Stimulated activated CD4-positive, alpha-beta T cell treated with anti-CD3 and anti-CD28 coated beads, Interleukin-1b, Interleukin-23, amount 100 ng/mL, for 48 hours (primary cell): ENCODE measurements around the gene ACOXL.
"Not testable (repeated sequence)": the region's sequence is repeated elsewhere in the genome, so short reads cannot be mapped to it uniquely, and the experiment has no call there.

Source experiments
- DNase-seq: peaks from one replicate; pipeline ENCODE4 v3.0.0-alpha.2; 2020

The ACOXL gene

DNA sequence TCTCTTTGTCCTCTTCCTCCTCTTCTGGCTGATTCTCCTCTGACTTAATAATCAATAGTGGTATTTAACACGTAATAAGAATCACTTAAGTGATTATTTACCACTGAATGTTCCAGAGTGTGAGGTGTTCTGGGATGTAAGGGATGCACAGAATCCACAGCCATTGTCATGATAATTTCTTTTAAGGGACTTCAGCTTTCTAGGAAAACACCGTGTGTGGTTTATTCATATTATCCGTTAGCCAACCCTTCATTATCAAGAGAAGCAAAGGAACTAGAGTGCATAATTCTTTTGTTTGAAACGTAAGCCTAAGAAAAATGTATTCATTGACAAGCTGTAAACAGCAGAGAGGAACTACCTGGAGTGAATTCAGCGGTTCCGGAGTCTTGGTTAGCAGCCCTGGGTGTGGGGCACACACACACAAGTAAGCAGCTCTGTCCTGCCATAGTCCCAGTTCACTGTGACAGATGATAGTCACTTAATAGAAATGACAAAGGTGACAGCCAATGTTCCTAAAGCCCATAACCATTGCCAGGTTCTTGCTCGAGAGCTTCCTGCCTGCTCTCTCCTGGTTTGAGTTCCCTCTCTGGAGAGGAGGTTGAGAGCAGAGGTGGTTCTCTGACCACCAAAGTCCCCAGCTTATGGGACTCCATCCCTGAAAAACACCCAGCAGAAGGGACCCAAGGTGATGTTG, 101.9 kb downstream of the ACOXL start:
- DNase-seq = no peak

DNA sequence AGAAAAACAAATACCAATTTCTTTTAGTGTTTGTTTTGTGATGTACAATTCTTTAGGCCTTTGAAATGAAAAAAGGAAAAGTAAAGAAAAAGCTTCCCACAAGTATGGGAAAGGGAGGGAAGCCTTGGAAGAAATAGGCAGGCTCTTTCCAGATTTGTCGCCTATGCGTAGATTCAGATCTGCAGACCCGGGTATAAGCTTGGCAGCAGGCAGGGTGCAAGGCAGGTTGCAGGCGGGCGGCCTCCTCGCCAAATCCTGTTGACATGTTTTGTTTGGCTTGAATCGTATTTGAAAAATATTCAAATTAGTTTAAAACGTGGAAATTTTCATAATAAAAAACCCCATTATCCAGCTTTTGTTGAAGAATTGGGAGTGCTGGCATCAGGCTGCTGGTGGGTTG, 104.3 kb downstream of the ACOXL start:
- DNase-seq = no peak

DNA sequence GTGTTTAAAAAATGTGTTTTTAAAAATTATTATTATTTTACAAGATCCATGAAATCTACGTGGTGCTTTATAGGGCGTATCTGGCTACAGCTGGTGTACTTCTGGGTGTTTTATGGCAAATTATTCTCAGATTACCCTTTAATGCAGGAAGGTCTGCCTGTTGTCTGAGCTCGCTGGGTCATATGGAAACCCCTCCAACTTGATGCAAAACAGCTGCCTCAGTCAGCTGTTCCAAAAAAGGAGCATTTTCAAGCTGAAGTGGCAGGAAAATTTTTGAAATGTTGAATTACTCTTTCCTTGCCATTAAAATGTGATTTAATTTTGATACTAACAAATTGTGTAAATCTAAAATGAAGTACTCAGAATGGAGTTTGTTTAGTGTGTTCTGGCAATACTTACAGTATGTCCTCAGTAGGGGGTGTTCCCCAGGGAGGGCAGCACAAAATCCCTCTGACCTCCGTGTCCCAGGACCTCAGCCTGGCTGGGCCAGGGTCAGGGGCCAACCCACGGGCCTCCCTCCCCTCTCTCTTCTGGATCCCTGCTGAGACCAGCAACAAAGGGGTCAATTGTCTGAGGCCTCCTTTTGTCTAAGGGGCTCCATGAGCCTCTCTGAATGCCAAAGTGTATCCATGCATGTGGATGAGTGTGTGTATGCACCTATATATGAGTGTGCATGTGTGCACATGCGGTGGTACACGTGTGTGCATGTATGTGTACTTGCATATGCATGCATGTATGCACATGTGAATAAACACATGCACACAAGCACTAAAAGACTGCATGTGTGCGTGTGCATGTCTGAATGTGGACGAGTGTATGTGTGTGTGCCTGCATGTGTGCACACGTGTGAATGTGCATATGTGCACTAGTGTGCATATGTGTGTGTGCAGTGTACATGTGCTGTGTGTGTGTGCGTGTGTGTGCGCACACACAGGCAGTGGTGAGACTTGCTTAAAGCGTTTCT, 105.4 kb downstream of the ACOXL start:
- no peak for DNase-seq

DNA sequence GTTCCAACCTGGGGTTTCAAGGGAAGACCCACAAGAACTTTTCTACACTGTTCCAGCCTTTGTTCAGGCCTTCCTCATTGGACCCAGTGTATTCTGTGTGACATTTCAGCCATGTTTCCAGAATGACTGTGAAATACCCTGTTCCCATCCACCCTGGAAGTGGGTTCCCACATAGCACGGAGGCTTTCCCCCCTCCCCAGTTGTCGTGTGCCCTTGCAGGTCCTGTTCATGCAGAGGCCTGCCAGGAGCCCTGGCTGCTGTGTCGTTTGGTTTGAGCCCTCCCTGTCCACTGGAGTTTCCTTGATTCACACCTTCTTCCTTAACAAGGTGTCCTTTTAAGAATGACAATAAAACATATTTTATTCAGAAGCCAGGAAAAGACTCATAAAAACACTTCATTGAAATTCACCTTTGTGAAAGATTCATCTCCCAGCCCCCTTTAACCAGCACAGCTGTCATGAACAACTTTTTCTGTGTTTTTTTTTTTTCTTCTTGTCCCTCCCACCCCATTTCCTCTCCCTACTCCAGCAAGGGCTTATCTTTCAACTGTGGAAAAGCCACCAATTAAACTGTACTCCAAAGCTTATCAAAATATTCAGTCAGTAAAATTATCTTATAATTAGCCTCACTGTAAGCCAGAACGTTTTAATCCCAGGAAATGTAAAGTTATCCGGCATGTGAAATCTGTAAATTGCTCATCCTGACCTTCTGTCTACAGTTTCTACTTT, 106.4 kb downstream of the ACOXL start:
- no peak for DNase-seq

DNA sequence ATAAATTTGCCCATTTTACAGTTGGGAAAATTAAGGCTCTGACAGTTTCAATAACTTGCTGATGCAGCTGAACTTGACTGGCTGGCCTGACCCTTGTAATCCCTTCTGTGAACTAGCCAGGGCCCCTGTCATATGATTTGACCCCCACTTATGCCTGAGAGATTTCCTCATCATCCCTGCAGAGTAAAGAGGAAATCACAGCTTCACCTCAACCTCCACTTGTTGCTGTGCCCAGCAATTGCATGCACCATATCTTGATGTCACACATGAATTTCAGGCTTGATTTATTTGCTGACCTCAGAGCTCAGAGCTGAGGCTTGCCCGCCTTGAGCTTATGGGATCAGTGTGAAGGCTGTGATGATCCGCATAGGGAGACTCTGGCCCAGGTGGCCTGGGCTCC, 108.1 kb downstream of the ACOXL start:
- DNase-seq = no peak

DNA sequence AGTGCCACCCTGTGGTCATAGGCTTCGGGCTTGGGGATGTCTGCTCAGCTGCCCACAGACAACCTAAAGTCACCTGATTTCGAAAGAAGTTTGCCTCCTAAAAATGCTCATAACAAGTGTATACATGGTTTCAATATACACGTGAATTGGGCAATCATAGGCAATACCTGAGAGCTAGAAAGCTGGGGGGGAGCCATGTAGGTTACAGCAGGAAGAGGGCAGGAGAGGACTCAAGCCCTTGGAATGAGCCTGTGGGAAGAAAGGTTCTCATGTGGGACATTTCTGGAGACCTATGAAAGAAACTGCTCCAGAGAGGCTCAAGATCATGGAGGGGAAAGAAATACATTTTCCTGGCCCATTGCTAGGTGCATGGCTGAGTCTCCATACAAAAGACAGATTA, 109.7 kb downstream of the ACOXL start:
- no peak for DNase-seq

DNA sequence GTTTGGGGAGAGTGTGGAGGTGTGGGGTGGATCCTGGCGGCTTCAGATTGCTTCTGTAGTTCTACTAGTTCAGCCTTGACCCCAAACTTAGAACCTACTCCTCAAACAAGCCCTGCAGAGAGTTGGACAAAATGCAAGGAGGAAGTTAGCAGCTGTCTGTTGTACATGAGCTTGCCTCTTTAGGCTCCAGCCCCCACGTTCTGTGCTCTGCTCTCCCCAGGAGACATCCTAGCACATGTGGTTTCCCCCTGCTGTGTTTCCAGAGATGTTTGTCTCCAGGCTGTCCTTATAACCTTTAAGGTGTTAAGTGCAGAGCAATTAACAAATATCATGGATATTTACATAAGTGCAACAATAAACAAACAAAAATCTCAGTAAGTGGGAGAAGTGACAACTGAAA, 111.1 kb downstream of the ACOXL start:
- DNase-seq = no peak

DNA sequence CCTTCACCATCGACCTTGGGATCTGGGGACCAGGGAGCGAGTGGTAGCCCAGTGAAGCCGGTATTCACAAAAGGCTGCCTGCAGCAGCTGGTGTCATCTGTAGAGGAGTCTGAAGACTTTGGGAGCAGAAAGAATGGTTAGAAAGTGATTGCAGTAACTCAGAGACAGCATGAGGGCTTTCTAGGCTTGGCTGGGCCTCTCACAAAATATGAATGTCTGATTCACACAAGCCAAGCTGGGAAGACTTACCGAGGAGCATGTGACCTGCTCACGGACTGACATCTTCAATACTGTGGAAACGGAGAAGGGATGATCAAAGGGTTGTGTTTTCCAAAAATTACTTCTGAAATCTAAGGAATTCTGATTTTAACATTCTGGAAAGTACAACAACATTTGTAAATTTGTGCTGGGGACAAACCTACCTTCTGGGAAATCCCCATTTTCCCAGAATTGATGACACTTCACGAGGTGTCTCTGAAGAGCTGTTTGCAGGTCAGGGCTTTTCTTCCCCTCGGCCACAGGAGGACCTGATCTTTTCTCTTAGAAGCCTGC, 111.7 kb downstream of the ACOXL start:
- DNase-seq = no peak

DNA sequence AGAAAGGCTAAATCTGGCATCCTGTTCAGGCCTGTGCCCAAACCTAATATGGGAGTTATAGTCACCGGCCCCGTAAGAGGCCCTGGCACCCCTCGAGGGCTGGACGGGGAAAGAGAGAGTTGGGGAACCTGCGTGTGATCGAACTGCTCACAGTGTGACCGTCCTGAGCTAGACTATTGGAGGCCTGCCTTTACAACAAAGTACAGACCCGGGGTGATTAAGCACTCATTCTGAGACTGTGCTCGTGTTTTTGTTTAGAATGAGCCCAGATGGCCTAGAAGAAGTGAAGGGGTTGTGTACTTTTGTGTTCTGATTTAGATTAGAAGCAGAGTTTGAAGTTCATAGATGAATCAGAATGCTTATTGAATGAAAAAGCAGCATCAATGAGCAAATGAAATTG, 115.3 kb downstream of the ACOXL start:
- no peak for DNase-seq

DNA sequence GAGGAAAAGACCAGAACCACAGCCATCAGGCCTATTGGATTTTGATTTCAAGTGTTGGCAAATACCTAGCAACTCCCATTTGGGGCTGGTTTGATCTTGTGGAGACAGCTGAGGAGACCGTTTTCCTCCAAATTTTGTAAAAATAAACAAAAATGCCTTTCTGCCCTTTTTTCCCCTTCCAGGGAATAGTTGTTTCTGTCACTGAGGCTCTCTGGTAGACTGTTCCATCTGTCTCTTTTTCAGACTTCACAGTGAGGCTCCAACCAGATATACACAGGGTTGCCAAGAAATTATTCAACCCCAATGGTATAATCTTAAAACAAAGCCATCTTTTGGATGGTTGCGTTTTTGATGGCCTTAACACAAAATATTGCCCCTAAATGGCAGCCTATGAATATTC, 115.7 kb downstream of the ACOXL start:
- DNase-seq = no peak

DNA sequence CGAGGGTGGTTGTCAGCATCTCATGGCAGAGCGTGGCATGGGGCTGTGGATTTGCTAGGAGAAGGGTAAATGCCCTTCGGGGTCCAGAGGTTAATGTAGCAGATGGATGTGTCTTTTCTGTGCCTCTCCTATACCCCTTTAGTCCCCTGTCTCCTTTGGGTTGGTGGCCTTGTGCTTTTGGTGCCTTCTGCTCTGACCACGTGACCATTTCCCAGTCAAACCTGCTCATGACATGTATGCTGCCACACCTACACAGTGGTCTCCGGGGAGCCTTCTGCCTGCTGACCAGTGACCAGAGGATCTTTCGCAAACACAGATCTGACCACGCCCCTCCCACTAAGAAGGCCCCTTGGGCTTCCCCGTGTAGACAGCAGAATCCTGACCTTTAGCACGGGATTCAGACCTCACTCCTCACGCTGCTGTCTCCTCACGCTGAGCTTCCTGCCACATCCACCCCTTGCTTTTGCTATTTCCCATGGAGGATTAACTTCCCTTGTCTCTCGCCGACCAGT, 116.2 kb downstream of the ACOXL start:
- DNase-seq = no peak

DNA sequence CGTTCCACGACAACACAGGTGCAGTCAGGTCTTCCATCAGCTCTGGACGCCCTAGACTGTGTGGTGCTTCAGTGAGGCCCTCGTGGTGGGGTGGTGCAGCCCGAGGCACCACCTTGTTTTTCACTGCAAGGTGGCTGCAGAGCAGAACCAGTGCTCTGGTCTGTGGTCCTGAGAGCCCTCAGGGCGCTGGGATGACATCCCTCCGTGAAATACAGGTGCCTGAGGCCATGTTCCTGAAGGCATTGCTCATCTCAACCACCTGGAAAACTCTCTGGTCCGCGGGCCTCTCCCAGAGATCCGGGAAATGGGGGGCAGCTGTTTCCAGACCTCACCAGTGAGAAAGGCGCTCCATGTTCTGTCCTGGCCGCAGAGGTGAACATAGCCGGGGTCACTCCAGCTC, 119.2 kb downstream of the ACOXL start:
- no peak for DNase-seq

DNA sequence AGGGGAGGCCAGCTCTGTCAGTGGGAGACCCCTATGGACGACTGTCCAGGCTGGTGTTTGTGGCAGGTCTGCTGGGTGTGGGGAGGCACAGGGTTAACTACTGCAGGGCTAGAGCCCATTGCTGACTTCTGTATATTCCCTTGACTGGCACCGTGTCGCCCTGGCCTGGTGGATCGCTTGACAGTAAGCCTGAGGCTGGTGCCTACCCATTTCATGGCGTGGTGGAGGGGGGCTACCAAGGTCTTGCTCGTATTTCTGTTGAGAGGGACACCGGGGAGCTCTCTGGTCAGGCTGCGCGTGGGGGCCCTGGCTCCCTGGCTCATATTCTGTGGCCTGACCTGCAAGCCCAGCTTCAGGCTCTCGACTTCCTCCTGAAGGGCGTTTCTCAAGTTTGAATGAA, 119.7 kb downstream of the ACOXL start:
- no peak for DNase-seq

DNA sequence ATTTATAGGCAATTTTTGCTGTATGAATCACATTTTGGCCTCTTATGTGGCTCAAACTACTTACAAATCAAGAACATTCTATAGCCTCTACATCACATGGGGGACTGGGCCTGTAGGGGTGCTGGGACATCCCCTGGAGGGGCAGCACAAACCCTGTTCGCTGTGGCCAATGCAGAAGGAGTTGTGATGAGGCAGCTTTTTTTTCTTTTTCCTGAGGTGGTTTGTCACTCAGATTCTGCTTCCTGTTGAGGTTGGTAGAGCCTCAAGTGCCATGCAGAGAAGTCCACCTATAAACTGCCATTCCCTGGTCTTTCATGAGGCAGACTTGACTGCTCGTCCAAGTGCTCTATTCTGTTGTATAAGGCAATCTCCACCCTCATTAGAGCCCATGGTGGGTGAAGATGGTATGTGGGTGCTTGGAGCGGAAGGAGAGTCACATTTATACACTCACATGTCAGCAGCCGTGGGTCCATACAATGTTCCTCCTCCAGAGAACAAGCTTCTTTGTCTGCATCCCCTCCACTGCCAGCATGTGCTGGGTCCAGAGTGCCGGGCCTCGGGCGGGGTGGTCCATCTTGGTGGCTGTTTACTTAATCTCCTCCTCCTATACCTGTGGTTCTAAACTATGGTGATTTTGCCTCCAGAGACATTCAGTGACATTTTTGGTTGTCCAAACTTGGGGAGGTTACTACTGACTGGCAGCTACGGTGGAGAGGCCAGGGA, 120.3 kb downstream of the ACOXL start:
- no peak for DNase-seq

DNA sequence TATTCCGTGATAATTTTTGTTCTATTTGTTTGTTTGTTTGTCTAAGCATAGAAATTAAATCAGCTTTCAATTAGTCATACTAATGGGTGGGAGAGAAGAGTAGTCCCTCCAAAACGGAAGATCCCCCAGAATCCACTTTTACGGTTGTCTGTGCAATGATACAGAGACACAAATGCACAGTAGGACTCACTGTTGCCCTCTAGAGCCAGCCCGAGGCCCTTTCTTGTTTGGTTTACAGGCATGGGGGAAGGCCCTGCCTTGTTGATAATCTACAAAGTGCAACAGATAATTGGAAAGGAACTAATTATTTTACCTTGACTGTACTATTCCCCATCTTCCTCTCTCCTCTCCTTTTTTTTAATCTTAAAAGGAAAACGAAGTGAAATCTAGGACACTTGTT, 121.1 kb downstream of the ACOXL start:
- DNase-seq = peak; percentile 54

DNA sequence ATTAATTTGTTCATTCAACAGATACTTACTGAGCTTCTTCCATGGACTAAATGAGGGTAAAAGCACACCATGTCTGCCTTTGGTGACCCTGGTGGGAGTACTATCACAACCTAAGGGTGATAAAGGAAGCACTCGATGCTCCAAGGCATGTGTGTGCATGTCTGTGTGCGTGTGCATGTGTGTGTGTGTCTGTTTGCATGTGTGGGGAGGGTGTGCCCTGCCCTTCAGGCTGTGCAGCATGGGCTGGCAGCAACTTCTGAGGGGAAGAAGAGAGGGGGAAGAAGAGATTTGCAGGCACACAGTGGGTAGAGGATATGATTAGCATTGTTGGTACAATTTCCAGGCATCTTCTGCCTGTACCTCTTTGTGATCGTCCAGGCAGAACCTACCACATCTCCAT, 121.6 kb downstream of the ACOXL start:
- no peak for DNase-seq

DNA sequence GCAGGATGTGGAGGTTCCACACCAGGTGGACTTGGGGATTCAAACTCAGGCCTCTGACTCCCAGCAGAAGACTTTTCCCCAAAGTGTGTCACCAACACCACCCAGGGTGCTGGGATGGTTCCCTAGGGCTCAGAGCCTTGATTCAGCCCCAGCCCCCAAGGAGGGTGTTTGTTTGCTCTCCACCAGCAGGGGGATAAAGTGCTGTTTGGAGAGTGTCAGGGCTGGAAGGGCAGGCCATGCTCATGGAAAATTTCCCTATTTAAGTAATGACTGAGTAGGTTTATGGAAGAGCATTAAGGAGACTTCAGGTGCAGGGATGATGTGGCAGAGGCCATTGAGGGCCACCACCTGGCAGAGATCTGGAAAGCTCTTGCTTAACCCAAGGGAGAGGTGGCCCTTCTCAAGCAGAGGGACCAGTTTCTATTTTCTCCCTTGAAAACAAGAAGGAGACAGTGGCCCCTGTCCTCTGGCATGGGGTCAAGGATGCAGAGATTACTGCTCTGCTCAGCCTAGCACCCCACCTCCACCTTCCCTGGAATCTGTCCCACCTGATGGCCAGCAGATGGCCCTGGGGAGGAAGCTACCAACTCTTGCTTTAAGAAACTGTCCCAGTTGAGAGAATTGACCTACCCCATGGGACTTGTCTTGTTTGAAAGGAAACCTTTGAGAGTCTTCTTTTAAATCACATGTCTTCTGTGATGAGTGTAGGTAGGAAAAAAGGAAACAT, 122.1 kb downstream of the ACOXL start:
- no peak for DNase-seq

DNA sequence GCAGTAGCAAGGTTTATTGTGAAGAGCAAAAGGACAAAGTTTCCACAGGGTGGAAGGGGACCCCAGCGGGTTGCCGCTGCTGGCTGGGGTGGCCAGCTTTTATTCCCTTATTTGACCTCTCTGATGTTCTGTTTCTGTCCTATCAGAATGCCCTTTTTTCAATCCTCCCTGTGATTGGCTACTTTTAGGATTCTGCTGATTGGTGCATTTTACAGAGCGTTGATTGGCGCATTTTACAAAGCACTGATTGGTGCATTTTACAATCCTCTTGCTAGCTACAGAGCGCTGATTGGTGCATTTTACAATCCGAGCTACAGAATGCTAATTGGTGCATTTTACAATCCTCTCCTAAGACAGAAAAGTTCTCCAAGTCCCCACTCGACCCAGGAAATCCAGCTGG, 123.5 kb downstream of the ACOXL start:
- DNase-seq = not testable (repeated sequence)

DNA sequence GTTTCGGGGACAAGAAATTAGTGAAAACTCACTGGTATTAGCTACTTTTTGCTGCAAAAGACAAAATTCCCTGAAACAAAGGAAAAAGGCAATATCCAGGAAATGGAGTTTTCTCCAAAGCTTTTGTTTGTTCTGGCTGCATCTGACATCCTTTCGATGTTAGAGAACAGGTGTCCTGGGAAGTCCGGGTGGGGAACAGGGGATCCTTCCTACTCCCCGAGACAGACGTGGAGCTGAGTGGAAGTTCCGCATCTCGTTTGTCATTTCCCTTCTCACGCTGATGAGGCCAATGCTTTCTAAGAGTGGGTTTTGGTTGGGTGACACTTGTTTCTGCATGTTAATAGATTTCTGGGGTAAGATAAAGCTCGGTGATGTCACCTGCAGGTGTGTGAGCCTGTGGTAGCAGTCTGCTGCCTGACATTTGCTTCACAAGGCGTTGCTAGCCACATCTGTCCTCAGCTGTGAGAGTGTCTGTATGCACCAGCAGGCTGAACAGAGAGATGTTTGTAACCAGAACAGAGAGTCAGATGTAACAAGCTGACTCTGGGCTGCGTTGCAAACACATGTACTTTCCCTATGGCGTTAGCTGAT, 125.9 kb downstream of the ACOXL start:
- DNase-seq = peak; percentile 80

DNA sequence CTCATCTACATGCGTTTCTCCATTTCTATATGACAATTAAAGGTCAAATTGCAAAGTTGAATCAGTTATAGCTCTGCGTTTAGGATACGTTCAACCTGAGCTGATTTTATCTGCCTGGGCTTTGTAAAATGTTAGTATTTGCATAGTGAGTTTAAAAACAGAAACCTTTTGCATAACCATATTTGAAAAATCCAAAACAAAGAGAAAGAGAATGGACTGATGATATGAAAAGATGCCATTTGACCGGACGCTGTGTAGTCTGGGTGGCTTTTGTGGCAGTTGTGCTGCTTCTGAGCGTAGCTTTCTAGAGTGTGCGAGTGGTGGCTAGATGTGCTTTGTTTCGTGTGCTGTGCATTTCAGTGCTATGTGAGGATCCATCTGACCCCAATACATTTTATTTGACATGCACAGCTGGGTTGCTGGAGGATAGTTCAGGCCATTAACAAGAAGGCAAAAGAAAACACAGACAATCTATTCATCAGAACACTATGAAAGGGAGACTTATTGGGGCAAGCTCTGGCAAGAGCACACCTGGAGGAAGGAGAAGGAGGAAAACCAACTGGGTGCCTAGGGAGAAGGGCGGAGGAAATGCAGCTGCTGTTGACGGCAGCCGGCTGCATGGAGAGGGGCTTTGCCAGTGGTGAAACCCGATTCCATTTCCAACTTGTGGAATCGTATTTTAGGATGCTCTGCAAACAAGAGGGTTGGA, 126.8 kb downstream of the ACOXL start:
- no peak for DNase-seq

DNA sequence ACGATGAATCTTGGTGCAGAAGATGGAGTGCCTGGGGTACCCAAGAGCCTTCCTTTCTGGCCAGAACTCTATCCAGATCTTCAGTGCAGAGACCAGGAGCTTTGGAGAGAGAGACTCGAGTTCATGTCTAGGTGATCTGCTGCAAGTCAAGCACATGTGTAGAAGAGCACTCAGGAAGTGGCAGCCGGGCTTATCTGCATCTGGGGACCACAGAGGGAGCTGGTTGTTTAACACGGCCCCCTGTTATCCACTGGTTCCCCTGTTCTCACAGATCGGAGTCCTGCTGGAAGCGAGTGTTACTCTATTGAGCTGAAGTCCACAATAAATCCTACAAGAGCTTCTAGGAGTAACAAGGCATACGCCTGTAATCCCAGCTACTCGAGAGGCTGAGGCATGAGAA, 128.3 kb downstream of the ACOXL start:
- DNase-seq = no peak
